Measurements from ENCODE around the gene SERPINB2. TPM values are rescaled to one million over a fixed set of nuclear protein-coding genes. Genes with fewer than 3 reads are reported as not detected.

The SERPINB2 gene
- 0.76 and 0.83 TPM in 2 replicates for polyA plus RNA-seq (2013)

- no peak within 1 kb of the TSS for H3K27ac ChIP-seq (ENCODE audit: low read depth, low read length)
- H4K12ac ChIP-seq (ENCODE audit: low read depth, low read length) = no peak within 1 kb of the TSS
- H3K18ac ChIP-seq (ENCODE audit: low read length) = no peak within 1 kb of the TSS
- no peak within 1 kb of the TSS for H2BK120ac ChIP-seq (ENCODE audit: insufficient read depth, low read length, poor library complexity)
- no peak within 1 kb of the TSS for H3K4me3 ChIP-seq (ENCODE audit: low read depth, low read length)
- no CpG with 5 or more reads among the region's 1 CpG for WGBS (ENCODE audit: extremely low coverage, insufficient coverage, insufficient read length)
- H2AFZ ChIP-seq (ENCODE audit: insufficient read depth, low read length, poor library complexity) = no peak within 1 kb of the TSS
- H3K4me1 ChIP-seq (ENCODE audit: control insufficient read depth in 1 of 2, insufficient read depth in 2 of 2, low read length in 2 of 2) = no peaks in the 10 kb centered on the region
- H3K9me3 ChIP-seq (ENCODE audit: insufficient read depth, low read depth, low read length) = no peaks in the 10 kb centered on the region
- DNase-seq = peak; percentile 36 to 59
- H2AK5ac ChIP-seq (ENCODE audit: low read length) = no peak within 1 kb of the TSS
- H3K14ac ChIP-seq (ENCODE audit: low read length) = no peak within 1 kb of the TSS
- no peak within 1 kb of the TSS for H3K4me2 ChIP-seq (ENCODE audit: low read length)
- H3K9ac ChIP-seq (ENCODE audit: low read length) = no peak within 1 kb of the TSS
- no peak within 1 kb of the TSS for H2BK12ac ChIP-seq (ENCODE audit: low read length)
- H3K27me3 ChIP-seq (ENCODE audit: insufficient read depth, low read length) = no peaks in the 10 kb centered on the region
- H3K23ac ChIP-seq (ENCODE audit: low read length) = no peak within 1 kb of the TSS
- H3K4ac ChIP-seq (ENCODE audit: low read depth, low read length) = no peak within 1 kb of the TSS
- no peak within 1 kb of the TSS for H4K91ac ChIP-seq (ENCODE audit: low read depth, low read length)
- H4K8ac ChIP-seq (ENCODE audit: low read depth, low read length) = no peak within 1 kb of the TSS
- H3K79me2 ChIP-seq (ENCODE audit: control insufficient read depth, insufficient read depth, low read length, poor library complexity) = no peaks in the 10 kb centered on the region
- H2BK5ac ChIP-seq (ENCODE audit: low read depth, low read length, poor library complexity) = no peak within 1 kb of the TSS
- H3K79me1 ChIP-seq (ENCODE audit: low read length) = no peaks in the 10 kb centered on the region
- H3K36me3 ChIP-seq (ENCODE audit: control insufficient read depth in 1 of 2, insufficient read depth in 2 of 2, low read length in 2 of 2) = no peaks in the 10 kb centered on the region
Observed at GRCh38 chr18:63887424-63887823, at the start of gene SERPINB2. Gene SERPINB2 (plus strand): TSS chr18:63887705. CDS start chr18:63891445, 3,740 bp downstream.

GRCh38 chr18:63843008-63843407 is 44.5 kb upstream of the SERPINB2 start:
- no peak overlapping the region for H3K4me3 ChIP-seq (ENCODE audit: low read depth, low read length)
- no peaks in the 10 kb centered on the region for H3K36me3 ChIP-seq (ENCODE audit: control insufficient read depth in 1 of 2, insufficient read depth in 2 of 2, low read length in 2 of 2)
- no peaks in the 10 kb centered on the region for H3K79me1 ChIP-seq (ENCODE audit: low read length)
- H3K27me3 ChIP-seq (ENCODE audit: insufficient read depth, low read length) = no peaks in the 10 kb centered on the region
- no CpG with 5 or more reads among the region's 7 CpGs for WGBS (ENCODE audit: extremely low coverage, insufficient coverage, insufficient read length)
- H4K12ac ChIP-seq (ENCODE audit: low read depth, low read length) = no peak overlapping the region
- H4K8ac ChIP-seq (ENCODE audit: low read depth, low read length) = no peak overlapping the region
- DNase-seq = no peak
- no peak overlapping the region for H3K27ac ChIP-seq (ENCODE audit: low read depth, low read length)
- H3K23ac ChIP-seq (ENCODE audit: low read length) = no peak overlapping the region
- H2AK5ac ChIP-seq (ENCODE audit: low read length) = no peak overlapping the region
- no peak overlapping the region for H3K4ac ChIP-seq (ENCODE audit: low read depth, low read length)
- H3K4me2 ChIP-seq (ENCODE audit: low read length) = no peak overlapping the region
- H3K9me3 ChIP-seq (ENCODE audit: insufficient read depth, low read depth, low read length) = no peaks in the 10 kb centered on the region
- H3K79me2 ChIP-seq (ENCODE audit: control insufficient read depth, insufficient read depth, low read length, poor library complexity) = no peaks in the 10 kb centered on the region
- no peak overlapping the region for H3K9ac ChIP-seq (ENCODE audit: low read length)
- no peak overlapping the region for H3K14ac ChIP-seq (ENCODE audit: low read length)
- no peak overlapping the region for H2BK5ac ChIP-seq (ENCODE audit: low read depth, low read length, poor library complexity)
- no peak overlapping the region for H2AFZ ChIP-seq (ENCODE audit: insufficient read depth, low read length, poor library complexity)
- no peak overlapping the region for H2BK120ac ChIP-seq (ENCODE audit: insufficient read depth, low read length, poor library complexity)
- no peaks in the 10 kb centered on the region for H3K4me1 ChIP-seq (ENCODE audit: control insufficient read depth in 1 of 2, insufficient read depth in 2 of 2, low read length in 2 of 2)
- no peak overlapping the region for H4K91ac ChIP-seq (ENCODE audit: low read depth, low read length)
- no peak overlapping the region for H3K18ac ChIP-seq (ENCODE audit: low read length)
- no peak overlapping the region for H2BK12ac ChIP-seq (ENCODE audit: low read length)

- Histone ChIP-seq H2BK5ac (ENCODE audit: low read depth, low read length, poor library complexity) (no peak overlapping the region), H2AK5ac (ENCODE audit: low read length) (no peak overlapping the region), H3K4me3 (ENCODE audit: low read depth, low read length) (no peak overlapping the region), H3K79me2 (ENCODE audit: control insufficient read depth, insufficient read depth, low read length, poor library complexity) (no peaks in the 10 kb centered on the region), H3K4ac (ENCODE audit: low read depth, low read length) (no peak overlapping the region), H3K14ac (ENCODE audit: low read length) (no peak overlapping the region), H3K27ac (ENCODE audit: low read depth, low read length) (no peak overlapping the region), H3K36me3 (ENCODE audit: control insufficient read depth in 1 of 2, insufficient read depth in 2 of 2, low read length in 2 of 2) (no peaks in the 10 kb centered on the region), H4K91ac (ENCODE audit: low read depth, low read length) (no peak overlapping the region), H3K4me1 (ENCODE audit: control insufficient read depth in 1 of 2, insufficient read depth in 2 of 2, low read length in 2 of 2) (no peaks in the 10 kb centered on the region), H3K9me3 (ENCODE audit: insufficient read depth, low read depth, low read length) (no peaks in the 10 kb centered on the region), H3K23ac (ENCODE audit: low read length) (no peak overlapping the region), H4K12ac (ENCODE audit: low read depth, low read length) (no peak overlapping the region), H3K18ac (ENCODE audit: low read length) (no peak overlapping the region), H2BK12ac (ENCODE audit: low read length) (no peak overlapping the region), H3K9ac (ENCODE audit: low read length) (no peak overlapping the region), H2AFZ (ENCODE audit: insufficient read depth, low read length, poor library complexity) (no peak overlapping the region), H3K27me3 (ENCODE audit: insufficient read depth, low read length) (no peaks in the 10 kb centered on the region), H2BK120ac (ENCODE audit: insufficient read depth, low read length, poor library complexity) (no peak overlapping the region), H3K79me1 (ENCODE audit: low read length) (no peaks in the 10 kb centered on the region), H4K8ac (ENCODE audit: low read depth, low read length) (no peak overlapping the region), H3K4me2 (ENCODE audit: low read length) (no peak overlapping the region)
- no CpG with 5 or more reads among the region's 3 CpGs for WGBS (ENCODE audit: extremely low coverage, insufficient coverage, insufficient read length)
- DNase-seq = peak; percentile 7 to 78
Observed at GRCh38 chr18:63844254-63844653, 43.3 kb upstream of the SERPINB2 start.

GRCh38 chr18:63848159-63848558 is 39.3 kb upstream of the SERPINB2 start:
- Histone ChIP-seq H2AK5ac (ENCODE audit: low read length) (no peak overlapping the region), H2BK5ac (ENCODE audit: low read depth, low read length, poor library complexity) (no peak overlapping the region), H3K36me3 (ENCODE audit: control insufficient read depth in 1 of 2, insufficient read depth in 2 of 2, low read length in 2 of 2) (no peaks in the 10 kb centered on the region), H4K91ac (ENCODE audit: low read depth, low read length) (no peak overlapping the region), H3K79me1 (ENCODE audit: low read length) (no peaks in the 10 kb centered on the region), H3K4me1 (ENCODE audit: control insufficient read depth in 1 of 2, insufficient read depth in 2 of 2, low read length in 2 of 2) (no peaks in the 10 kb centered on the region), H3K4me2 (ENCODE audit: low read length) (no peak overlapping the region), H2BK12ac (ENCODE audit: low read length) (no peak overlapping the region), H2BK120ac (ENCODE audit: insufficient read depth, low read length, poor library complexity) (no peak overlapping the region), H3K9ac (ENCODE audit: low read length) (no peak overlapping the region), H3K27ac (ENCODE audit: low read depth, low read length) (no peak overlapping the region), H3K23ac (ENCODE audit: low read length) (no peak overlapping the region), H4K8ac (ENCODE audit: low read depth, low read length) (no peak overlapping the region), H3K18ac (ENCODE audit: low read length) (no peak overlapping the region), H2AFZ (ENCODE audit: insufficient read depth, low read length, poor library complexity) (no peak overlapping the region), H4K12ac (ENCODE audit: low read depth, low read length) (no peak overlapping the region), H3K4ac (ENCODE audit: low read depth, low read length) (no peak overlapping the region), H3K9me3 (ENCODE audit: insufficient read depth, low read depth, low read length) (no peaks in the 10 kb centered on the region), H3K4me3 (ENCODE audit: low read depth, low read length) (no peak overlapping the region), H3K27me3 (ENCODE audit: insufficient read depth, low read length) (no peaks in the 10 kb centered on the region), H3K14ac (ENCODE audit: low read length) (no peak overlapping the region), H3K79me2 (ENCODE audit: control insufficient read depth, insufficient read depth, low read length, poor library complexity) (no peaks in the 10 kb centered on the region)
- no CpG with 5 or more reads among the region's 2 CpGs for WGBS (ENCODE audit: extremely low coverage, insufficient coverage, insufficient read length)
- DNase-seq = peak; percentile 42 to 87

Measured in trophoblast cell (in vitro differentiated cells and primary cell).